VCaP (cell line): Measurements from ENCODE around the gene NLGN2.

Source experiments
- H3K27ac ChIP-seq: fragments of 450-650 bp; 2 replicates; pipeline ENCODE4 v1.5.1; 2017
- CTCF ChIP-seq: fragments of 450-650 bp; conservative IDR thresholded peaks from 2 replicates; pipeline ENCODE4 v1.5.1; 2017; ENCODE audit warnings: mild to moderate bottlenecking, moderate library complexity

Gene NLGN2

GRCh38 chr17:7425756-7426155 lies 18.1 kb downstream of the NLGN2 start:
- no peak for TF ChIP-seq CTCF
- H3K27ac ChIP-seq, result no peak overlapping the region

GRCh38 chr17:7426203-7426863 lies 18.7 kb downstream of the NLGN2 start:
- H3K27ac ChIP-seq, result no peak overlapping the region
- TF ChIP-seq CTCF, result no peak

GRCh38 chr17:7426896-7427489 lies 19.3 kb downstream of the NLGN2 start:
- TF ChIP-seq CTCF, result no peak
- H3K27ac ChIP-seq, result no peak overlapping the region

- TF ChIP-seq CTCF, result no peak
Measured at GRCh38 chr17:7427549-7427948, 19.9 kb downstream of the NLGN2 start.

GRCh38 chr17:7428557-7428956 lies 20.9 kb downstream of the NLGN2 start, which contains the start of gene SPEM3:
Gene SPEM3, plus strand, starts transcription at chr17:7428857. Its CDS starts 46 bp downstream, at chr17:7428903.
- no peak for TF ChIP-seq CTCF
- H3K27ac ChIP-seq, result no peak within 1 kb of the TSS

More at GRCh38 chr17:7427549-7427948, 19.9 kb downstream of the NLGN2 start:
- H3K27ac ChIP-seq, result no peak overlapping the region

GRCh38 chr17:7429722-7430121 lies 22.1 kb downstream of the NLGN2 start:
- no peak for TF ChIP-seq CTCF
- H3K27ac ChIP-seq, result no peak overlapping the region

GRCh38 chr17:7431231-7431630 lies 23.6 kb downstream of the NLGN2 start:
- H3K27ac ChIP-seq, result no peak overlapping the region
- no peak for TF ChIP-seq CTCF
